Measurements from ENCODE around the gene BAMBI.
A peak's percentile ranks its signal among the peaks of the same experiment; 100 is the strongest.

BAMBI gene

GRCh38 chr10:28684986-28685580 is 7.8 kb downstream of the BAMBI start (continued):
- TF ChIP-seq PRDM1 (tag by site-specific recombination; IDR thresholded peaks at IDR 0.05) (0 out of 2 replicates have a peak, but pooled peaks have one; percentile 29), ZNF366 (tag by site-specific recombination; conservative IDR thresholded peaks at IDR 0.05) (peak; percentile 15; the same call in 1 of the 2 replicates), OSR2 (tag by site-specific recombination; IDR thresholded peaks at IDR 0.05) (peak; percentile 84), ZNF843 (tag by site-specific recombination; IDR thresholded peaks at IDR 0.05) (0 out of 2 replicates have a peak, but pooled peaks have one; percentile 10)

GRCh38 chr10:28685717-28686116 is 8.4 kb downstream of the BAMBI start:
- CTCF ChIA-PET = interaction anchor here (0.6 to 1.0 kb wide), 2 partner anchors 13 to 554 kb away, joined by 3 to 4 read pairs; no protein-coding TSS in a partner anchor
- H3K9me3 ChIP-seq (ENCODE audit: control insufficient read depth, insufficient read depth, low read depth, low read length) = no peaks in the 10 kb centered on the region
- H3K36me3 ChIP-seq (ENCODE audit: control insufficient read depth in 2 of 2, insufficient read depth in 1 of 2, low read length in 2 of 2) = peaks cover 15 to 33% of the 10 kb centered on the region in 2 experiments; a peak in 2 of 3 replicates
- POLR2A ChIA-PET = interaction anchor here (0.6 kb wide), 1 partner anchor 1525 kb away, joined by 3 read pairs; no protein-coding TSS in a partner anchor
- TF ChIP-seq SETDB1 (IDR thresholded peaks at IDR 0.05; ENCODE audit: insufficient read length, low read length) (no peak), ZNF335 (tag by site-specific recombination; conservative IDR thresholded peaks at IDR 0.05) (peak; percentile 10; the same call in 1 of the 2 replicates), MYNN (tag by site-specific recombination; IDR thresholded peaks at IDR 0.05; ENCODE audit: borderline replicate concordance) (no peak), SP7 (tag by site-specific recombination; IDR thresholded peaks at IDR 0.05) (peak; percentile 81), YY1 (tag by site-specific recombination; IDR thresholded peaks at IDR 0.05) (no peak), ZNF133 (tag by site-specific recombination; IDR thresholded peaks at IDR 0.05) (no peak), ZNF140 (tag by site-specific recombination; IDR thresholded peaks at IDR 0.05) (no peak), INSM2 (tag by site-specific recombination; IDR thresholded peaks at IDR 0.05) (no peak), ZNF112 (tag by site-specific recombination; IDR thresholded peaks at IDR 0.05) (no peak), ZBTB11 (tag by site-specific recombination; conservative IDR thresholded peaks at IDR 0.05; ENCODE audit: low read depth) (no peak), GFI1B (tag by site-specific recombination; IDR thresholded peaks at IDR 0.05) (0 out of 2 replicates have a peak, but pooled peaks have one; percentile 33), PRDM6 (tag by site-specific recombination; IDR thresholded peaks at IDR 0.05) (peak; percentile 65), ZNF670 (tag by site-specific recombination; IDR thresholded peaks at IDR 0.05; ENCODE audit: low read depth) (no peak), YY2 (tag by site-specific recombination; IDR thresholded peaks at IDR 0.05) (no peak), MZF1 (tag by site-specific recombination; IDR thresholded peaks at IDR 0.05; ENCODE audit: borderline replicate concordance) (no peak), TCF7L2 (IDR thresholded peaks at IDR 0.05; ENCODE audit: borderline replicate concordance, low read depth, low read length) (peak; percentile 30; the same call in 1 of the 2 replicates), ZXDB (tag by site-specific recombination; IDR thresholded peaks at IDR 0.05) (no peak), FEZF1 (tag by site-specific recombination; IDR thresholded peaks at IDR 0.05) (peak; percentile 48), ZNF664 (tag by site-specific recombination; IDR thresholded peaks at IDR 0.05) (no peak), ZNF529 (tag by site-specific recombination; IDR thresholded peaks at IDR 0.05; ENCODE audit: insufficient replicate concordance) (no peak)
- no peak overlapping the region for H3K4me3 ChIP-seq (ENCODE audit: low read depth, low read length)
- no peak overlapping the region; the same call in 1 of the 2 replicates for H3K27ac ChIP-seq (ENCODE audit: extremely low read depth, low read depth, low read length)
- peaks cover 30% of the 10 kb centered on the region for H3K4me1 ChIP-seq (ENCODE audit: control insufficient read depth, insufficient read depth, low read length)
